DMS 273 treated with DMSO at 0.1 percent for 48 hours (cell line): Measurements from ENCODE around the gene CARD10.
"Not testable (repeated sequence)": the region's sequence is repeated elsewhere in the genome, so short reads cannot be mapped to it uniquely, and the experiment has no call there.

Source experiments
- DNase-seq: peaks from one replicate; lab custom pipeline; 2025; lab: John Stamatoyannopoulos, UW

CARD10 gene

DNA sequence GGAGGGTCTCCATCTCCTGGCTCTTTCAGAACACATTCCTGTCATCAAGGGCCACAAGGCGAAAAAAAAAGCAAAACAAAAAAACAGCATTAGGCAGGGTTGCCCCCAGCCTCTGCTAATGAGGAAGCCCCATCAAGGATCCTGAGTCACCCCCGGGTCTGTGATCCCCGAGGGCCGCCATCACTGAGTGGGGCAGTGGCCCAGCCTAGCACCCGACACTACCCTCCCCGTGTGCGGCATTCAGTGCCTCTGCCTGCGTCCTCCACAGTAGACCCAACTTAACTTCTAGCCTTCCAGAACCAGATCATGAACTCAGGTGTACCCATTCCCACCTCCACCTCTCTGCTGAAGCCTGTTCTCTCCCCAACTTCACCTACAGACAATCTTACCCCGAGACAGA, 34.5 kb upstream of the CARD10 start:
- no peak for DNase-seq

DNA sequence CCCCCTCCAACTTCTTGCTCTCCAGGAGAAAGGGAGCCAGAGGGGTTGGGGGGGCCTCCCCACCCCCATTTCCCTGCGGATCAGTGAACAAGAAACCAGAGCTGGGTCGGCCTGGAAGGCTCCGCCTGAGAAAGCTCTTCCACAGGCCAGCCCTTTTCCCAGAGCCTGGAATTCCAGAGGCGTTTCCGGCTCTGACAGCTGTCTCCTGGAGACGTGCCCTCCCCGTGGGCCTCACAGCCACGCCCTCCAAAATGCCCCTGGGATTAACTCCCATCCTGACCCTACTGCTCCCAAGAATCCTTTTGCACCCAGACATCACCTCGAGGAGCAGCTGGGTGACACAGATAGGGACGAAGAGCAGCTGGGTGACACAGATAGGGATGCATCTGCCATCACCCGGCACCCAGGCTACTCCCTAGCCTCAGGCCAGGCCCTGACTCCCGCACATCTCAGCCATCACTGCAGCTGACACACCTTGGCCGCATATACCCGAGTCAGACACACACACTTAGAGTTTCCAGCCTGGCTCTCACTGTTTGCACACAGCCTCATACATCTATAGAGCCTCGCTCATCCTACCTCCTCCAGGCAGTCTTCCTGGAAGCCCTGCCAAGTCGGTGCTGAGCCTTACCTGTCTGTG, 33.4 kb upstream of the CARD10 start:
- no peak for DNase-seq

DNA sequence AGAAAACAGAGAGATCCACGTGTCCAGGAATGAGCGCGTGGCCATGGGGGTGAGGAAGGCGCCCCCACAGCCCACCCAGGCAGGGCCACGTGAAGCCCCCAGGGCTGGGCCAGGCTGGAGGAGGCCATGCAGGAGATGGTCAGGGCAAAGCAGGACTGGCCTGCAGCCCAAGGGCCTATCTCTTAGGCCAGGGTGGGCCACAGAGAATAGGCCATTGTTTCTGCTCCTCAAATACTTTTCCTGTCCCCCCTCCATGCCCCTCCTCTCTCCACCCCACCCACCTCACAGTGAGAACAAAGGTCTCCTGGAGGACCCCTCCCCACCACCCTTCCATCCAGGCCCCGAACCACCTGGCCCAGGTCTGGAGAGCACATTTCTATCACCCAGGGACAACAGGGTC, 32.8 kb upstream of the CARD10 start:
- DNase-seq, result no peak

DNA sequence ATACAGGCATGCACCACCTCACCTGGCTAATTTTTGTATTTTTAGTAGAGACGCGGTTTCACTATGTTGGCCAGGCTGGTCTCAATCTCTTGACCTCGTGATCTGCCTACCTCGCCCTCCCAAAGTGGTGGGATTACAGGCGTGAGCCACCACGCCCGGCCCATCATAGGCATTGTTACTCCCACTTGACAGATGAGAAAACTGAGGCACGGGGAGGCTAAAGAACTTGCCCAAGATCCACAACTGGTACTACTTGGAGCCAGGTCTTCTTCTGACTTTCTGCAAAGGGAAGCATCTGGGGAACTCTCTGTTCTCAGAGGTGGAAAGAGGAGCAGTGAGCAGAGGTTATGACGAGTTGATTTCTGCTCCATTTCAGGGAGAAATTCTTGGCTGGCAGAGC, 31.7 kb upstream of the CARD10 start:
- DNase-seq, result not testable (repeated sequence)

DNA sequence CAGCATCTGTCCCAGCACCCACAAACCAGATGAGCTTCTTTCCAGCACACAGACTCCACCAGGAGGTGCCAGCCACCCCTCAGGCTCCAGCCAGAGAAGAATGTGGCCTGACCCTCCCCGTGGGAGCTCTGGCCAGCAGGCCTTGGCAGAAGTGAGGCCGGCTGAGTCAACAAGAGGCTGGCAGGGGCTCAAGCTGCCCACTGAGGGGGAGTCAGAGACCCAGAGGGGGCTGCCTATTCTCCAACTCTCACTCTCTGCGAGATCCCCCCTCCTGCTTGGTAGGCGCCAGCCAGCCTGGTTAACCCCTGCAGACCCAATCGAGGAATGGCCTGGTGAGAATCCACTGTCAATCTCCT, 30.5 kb upstream of the CARD10 start:
- no peak for DNase-seq

DNA sequence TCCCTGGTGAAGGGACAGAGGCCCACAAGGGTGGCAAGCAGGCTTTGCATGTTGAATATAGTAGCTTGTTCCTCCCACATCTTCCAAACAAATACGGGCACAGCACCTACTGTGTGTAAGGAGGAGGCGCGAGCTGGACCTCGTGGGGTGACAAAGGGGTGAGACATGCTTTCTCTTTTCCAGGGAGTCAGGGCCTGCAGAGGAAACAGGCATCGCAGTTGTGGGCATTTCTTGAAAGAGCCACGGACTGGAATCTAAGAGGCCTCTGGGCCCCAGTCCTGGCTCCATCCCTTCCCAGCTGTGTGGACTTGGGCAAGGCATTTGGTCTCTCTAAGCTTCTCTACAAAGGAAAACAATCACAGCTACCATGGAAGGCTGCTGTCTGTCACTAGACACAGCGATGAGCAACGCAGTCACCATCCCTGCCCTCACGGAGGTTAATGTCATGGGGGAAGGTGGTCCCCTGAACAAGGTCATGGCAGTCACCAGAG, 28.1 kb upstream of the CARD10 start:
- no peak for DNase-seq

DNA sequence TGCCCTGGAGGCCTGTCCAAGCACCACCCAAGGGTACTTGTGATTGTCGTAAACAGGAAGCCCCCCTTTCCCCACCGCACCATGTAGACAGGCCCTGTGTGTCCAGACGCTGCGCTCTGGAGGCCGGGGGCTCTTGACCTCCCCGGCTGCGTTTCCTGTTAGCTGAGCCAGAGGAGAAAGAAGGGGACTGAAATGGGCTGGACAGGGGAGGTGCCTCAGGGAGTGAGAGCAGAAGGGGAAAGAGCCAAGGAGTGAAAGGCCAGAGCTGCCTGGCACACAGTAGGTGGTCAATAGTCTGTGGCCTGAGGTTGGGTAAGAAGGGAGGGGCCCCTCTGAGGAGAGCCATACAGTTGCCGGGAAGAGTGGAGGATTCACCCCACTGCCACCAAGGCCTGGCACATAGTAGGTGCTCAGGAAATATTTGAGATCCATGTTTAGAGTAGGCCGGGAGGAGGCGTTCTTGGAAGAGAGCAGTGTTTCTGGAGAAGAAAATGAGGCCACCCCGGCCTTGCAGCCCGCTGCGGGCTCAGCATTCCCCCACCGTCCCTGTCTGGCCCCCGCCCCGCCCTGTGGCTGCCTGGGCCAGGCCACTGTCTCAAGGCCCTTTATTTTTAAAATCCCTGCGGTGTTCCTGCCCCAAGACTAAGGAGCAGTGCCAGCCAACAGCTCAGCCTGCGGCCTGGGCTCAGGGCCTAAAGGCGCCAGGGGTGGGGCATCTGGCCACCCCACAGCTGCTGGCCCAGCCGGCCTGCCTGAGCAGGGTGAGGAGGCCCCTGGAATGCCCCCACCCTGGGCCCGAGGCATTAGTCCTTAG, 27.4 kb upstream of the CARD10 start:
- no peak for DNase-seq

DNA sequence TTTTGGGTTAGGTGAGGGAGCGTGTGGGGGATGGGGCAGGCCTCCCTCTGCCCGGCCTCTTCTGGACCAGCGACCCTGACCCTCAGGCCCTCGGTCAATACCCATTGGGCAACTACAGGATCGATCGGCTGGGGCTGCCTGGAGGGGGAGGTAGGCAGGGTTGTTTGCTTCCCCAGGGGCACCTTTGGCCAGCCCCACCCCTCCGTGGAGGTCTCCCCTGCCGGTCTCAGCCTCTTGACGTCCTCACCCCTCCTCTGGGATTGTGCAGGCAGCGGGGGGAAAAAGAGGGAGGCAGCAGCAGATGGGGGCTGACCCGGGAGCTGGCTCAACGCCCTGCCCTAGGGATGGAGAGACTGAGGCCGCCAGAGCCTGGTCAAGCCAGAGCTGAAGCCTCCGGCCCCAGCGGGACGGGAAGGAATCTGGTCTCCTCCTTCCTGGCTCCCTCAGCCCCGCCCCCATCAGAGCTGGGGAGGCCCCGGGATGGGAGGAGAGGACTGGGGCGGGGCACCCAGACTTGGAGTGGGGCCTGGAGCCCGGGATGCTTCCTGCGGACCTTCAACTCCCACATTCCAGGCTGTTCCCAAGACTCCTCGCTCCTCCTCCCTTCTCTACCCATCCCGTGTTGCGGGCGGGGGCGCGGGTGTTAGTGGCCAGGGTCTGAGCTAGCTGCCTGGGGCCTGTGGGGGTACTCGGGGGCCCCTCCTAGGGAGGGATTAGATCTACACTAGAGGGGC, 26.7 kb upstream of the CARD10 start:
- DNase-seq, result no peak

DNA sequence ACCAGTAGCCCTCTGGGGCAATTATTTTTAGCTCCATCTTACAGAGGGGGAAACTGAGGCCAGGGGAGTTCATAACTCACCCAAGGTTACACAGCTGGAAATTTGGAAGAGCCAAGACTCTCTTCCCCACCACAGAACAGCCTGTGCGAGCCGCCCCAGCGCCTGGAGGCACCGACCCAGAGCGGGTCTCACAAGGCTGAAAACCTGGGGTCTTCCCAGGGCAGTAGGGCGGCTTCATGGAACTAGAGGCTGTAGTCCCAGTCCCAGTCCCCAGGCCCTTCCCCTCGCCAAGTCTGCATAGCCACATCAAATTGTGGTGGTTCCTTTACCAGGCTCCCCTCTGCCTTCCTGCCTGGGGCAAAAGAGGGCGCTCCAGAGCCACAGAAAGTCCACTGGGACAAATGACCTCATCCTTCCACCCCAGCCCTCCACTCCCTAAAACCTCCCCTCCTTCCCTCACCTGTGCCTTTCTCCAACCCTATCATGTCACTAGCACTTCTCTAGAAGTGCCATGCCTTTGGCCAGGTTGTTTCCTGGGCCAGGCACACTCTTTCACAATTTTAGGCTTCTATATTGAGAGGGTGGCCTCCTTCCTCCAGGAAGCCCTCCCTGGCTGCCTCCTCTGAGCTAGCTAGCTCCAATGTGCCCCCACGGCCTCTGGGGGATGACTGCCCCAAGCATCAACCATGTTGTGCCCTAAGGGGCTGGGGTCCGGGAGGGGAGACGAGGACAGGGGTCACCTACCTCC, 25.9 kb upstream of the CARD10 start:
- no peak for DNase-seq

DNA sequence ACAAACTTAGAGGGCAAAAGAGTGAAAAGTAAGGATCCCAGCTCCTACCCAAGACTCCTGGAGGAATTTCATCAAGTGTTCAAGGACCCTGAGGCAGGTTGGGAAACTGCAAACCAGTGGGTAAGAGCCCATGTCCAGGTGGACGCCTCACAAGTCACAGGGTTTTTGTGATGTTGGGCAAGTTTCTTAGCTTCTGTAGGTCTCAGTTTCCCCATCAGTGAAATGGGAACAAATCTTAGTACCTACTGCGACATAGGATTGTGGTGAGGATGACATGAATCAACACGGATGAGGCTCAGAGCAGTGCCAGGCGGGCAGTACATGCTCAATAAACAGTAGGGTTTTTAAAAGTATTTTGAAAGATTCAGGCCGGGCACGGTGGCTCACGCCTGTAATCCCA, 23.7 kb upstream of the CARD10 start:
- no peak for DNase-seq

DNA sequence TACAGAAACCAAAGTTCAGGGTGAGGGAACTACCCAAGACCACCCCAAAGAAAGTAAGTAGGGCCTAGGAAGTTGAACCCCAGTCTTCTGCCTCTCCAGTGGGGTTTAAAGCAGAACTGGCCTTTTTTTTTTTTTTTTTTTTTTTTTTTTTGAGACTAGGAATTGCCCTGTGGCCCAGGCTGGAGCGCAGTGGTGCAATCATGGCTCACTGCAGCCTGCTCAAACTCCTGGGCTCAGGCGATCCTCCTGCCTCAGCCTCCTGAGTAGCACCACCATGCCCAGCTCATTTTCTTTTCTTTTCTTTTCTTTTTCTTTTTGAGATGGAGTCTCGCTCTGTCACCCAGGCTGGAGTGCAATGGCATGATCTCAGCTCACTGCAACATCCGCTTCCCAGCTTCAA, 23.2 kb upstream of the CARD10 start:
- DNase-seq, result not testable (repeated sequence)

DNA sequence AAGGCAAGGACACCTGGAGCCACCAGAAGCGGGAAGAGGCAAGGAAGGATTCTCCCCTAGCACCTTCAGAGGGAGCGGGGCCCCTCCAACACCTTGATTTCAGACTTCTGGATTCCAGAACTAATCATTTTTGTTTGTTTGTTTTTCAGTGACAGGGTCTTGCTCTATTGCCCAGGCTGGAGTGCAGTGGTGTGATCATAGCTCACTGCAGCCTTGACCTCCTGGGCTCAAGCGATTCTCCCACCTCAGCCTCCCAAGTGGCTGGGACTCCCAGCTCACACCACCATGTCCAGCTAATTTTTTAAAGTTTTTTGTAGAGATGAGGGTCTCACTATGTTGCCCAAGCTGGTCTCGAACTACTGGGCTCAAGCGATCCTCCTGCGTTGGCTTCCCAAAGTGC, 20.6 kb upstream of the CARD10 start:
- not testable (repeated sequence) for DNase-seq

DNA sequence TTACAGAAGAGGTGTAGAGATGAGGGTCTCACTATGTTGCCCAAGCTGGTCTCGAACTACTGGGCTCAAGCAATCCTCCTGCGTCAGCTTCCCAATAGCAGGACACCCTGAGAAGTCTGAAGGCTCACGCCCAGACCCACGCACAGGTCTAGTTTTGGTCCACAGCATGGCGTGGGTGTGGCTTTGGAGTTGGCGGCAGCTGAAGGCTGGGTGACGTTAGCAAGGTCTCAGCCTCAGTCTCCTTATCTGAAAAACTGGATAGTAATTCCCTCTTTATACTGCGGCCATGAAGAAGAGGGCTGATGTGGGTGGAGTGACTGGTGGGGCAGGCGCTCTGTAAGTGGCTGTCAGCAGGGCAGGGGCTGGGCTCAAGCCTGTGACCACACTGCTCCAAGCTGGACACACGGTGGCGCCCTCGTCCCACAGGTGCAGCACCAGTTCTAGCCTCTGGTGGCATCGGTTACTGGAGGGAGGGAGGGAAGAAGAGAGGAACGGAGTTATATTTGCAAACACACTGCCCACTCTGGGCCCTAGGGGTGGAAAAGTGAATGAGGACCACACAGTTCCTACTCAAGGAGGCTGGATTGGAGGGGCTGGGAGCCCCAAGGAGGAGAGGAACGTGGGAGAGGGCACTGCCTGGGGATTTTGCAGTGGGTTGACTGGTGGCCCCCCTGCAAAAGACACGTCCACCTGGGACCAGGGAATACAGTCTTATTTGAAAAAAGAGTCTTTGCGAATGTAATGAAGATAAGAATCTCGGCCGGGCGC, 19.6 kb upstream of the CARD10 start:
- DNase-seq, result peak; percentile 74

DNA sequence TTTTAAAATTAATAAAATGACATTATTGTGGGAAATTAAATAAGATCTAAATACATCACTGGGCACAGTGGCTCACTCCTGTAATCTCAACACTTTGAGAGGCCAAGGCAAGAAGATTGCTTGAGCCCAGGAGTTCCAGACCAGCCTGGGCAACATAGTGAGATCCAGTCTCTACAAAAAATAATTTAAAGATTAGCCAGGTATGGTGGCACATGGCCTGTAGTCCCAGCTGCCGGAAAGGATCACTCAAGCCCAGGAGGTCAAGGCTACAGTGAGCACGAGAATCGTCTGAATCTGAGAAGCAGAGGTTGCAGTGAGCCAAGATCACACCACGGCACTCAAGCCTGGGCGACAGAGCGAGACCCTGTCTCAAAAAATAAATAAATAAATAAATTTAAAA, 15.9 kb upstream of the CARD10 start:
- no peak for DNase-seq

DNA sequence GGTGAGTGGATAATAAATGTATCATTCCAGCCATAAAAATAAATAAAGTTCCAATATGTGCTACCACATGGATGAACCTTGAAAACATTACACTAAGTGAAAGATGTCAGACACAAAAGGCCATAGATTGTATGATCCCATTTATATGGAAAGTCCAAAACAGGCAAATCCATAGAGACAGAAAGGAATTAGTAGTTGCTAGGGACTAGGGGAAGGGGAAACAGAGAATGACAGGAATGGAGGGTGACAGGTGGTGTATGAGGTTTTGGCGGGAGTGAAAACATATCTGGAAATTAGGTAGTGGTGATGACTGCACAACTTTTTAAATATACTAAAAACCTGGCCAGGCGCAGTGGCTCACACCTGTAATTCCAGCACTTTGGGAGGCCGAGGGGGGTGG, 15.2 kb upstream of the CARD10 start:
- no peak for DNase-seq

DNA sequence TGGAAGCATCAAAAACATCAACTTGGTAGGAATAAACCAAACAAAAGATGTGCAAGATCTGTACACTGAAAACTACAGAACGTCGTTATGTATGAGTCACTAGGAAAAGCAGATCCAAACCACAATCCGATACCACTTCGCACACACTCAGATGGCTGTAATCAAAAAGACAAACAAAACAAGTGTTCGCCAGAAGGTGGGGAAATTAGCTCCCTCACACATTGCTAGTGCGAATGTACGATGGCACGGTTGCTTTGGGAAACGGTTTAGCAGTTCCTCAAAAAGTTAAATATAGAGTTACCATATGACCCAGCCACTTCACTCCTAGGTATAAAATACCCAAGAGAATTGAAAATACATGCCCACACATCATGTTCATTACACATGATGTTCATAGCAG, 14.8 kb upstream of the CARD10 start:
- no peak for DNase-seq

DNA sequence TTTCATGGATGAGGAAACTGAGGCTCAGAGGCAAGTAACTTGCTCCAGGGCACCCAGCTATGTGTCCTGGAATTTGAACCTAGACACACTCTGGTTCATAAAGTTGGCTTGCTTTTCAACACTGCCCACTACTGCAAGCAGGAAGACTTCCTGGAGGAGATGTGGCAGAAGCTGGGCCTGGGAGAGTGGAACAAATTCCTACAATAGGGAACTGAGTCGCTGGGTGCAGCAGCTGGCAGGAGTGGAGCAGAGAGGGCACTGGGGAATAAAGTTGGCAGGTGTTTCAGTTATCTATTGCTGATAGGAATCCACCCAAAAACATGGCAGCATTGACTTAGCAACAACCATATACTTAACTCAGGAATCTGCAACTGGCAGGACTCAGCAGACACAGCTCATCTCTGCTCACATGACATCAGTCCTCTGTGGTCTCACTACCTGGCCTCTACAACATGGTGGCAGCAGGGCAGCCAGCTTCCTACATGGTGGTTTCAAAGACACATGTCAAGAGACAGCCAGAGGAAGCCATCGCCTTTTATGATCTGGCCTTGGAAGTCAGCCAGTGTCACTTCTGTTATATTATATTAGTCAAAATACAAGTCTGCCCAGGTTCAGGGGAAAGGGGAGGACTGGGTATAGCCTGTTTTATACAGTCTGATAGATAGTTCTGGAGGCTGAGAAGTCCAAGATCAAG, 10.6 kb upstream of the CARD10 start:
- DNase-seq, result no peak

DNA sequence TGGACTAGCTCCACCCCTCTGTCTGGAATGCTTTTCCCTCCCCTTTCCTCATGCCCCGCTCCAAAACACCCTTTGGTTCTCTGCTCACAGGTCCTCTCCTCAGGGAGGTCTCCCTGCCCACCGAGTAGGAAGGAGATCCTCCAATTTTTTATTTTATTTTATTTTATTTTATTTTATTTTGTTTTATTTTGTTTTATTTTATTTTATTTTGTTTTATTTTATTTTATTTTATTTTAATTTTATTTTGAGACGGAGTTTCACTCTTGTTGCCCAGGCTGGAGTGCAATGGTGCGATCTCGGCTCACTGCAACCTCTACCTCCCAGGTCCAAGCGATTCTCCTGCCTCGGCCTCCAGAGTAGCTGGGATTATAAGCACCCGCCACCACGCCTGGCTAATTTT, 8.7 kb upstream of the CARD10 start:
- not testable (repeated sequence) for DNase-seq

DNA sequence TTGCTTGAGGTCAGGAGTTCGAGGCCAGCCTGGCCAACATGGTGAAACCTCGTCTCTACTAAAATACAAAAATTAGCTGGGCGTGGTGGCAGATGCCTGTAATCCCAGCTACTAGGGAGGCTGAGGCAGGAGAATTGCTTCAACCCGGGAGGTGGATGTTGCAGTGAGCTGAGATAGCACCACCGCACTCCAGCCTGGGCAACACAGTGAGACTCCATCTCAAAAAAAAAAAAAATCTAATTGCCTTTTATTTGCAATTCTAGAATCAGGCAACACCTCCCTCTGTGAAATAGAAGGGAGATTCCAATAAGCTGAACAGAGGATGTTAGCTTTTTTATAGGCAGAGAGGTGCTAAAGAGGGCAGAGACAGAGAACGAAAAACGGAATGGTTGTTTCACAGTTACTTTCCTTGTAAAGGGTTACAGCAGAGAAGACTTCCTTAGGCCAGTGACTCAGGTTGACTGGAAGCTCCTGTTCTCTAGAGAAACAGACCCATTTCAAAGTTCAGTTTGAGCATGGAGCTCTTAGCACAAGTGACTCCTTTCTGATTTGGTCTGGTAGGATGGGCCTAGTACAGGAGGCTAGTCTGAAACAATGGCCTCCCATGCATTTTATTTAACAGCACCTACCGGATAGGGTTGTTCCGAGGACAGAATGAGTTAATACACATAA, 8.0 kb upstream of the CARD10 start:
- DNase-seq, result not testable (repeated sequence)

DNA sequence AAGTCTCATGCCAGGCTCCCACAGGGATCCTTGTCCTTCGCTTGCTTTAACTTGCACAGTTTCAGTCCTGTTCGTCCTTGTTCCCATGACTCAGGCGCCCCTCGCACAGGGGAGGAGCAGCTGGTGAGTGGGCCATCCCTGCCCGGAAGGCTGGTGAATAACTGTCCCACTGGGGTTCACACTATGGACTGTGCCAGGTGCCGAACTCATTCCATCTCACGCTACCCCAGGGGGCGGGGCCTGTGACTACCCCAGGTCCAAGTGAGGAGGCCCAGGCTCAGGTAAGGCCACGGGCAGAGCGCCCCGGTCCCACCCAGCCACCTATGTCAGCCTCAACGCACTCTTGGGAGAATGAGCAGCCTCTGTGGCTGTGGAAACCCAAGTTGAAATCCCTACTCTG, 7.2 kb upstream of the CARD10 start:
- no peak for DNase-seq
